ENCODE data around the gene F5.
A peak's percentile ranks its signal among the peaks of the same experiment; 100 is the strongest.

Gene F5

DNA sequence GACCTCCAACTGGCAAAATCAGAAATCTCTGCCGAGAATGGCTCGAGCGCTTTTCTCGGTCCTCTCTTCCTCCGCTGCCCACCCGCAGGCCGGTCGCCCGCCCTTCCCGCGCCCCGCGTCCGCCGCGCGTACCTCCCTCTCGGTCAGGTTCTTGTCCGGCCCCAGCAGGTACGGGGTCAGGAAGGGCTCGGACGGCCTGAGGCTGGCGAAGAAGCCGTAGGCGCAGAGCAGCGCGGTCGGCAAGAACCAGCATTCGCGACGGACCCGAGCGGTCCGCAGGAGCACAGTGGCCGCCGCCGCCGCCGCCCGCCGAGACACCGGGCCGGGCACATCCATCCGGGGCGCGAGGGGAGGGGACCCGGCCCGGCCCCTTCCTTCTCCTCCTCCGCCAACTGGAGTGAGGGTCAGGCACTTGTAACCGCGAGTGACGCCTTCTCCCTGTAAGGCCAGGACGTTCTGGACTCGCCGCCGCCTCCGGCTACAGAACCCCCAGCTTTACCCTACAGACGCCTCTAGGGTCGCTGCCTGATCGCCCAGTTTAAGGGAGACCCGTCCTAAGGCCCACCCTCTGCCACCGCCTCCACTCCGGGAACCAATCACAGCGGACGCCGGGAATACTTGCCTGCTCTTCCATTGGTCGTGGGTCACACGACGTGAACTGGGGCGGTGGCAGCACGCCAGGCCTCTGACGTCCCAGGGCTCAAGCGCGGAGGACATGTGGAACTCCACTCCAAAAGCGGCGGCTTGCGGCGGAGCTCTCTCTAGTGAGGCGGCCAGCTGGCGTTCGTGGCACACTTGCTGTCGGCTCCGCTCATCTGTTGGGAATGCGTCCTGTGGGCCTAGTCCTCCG lies 100.6 kb downstream of the F5 start, which contains the start of gene SLC19A2:
TSS of gene SLC19A2 (minus strand) at position 514 of the 850 bp plus-strand sequence. CDS start at position 336, 178 bp downstream.
- no peak for TF ChIP-seq CEBPB (IDR thresholded peaks at IDR 0.05)
- peak; percentile 27; the same call in 1 of the 2 replicates for TF ChIP-seq RAD21 (IDR thresholded peaks at IDR 0.05; ENCODE audit: low read depth)
- TF ChIP-seq TAF1 (IDR thresholded peaks at IDR 0.05; ENCODE audit: low read depth) = peak; percentile 36; the same call in 1 of the 2 replicates
- TF ChIP-seq YY1 (IDR thresholded peaks at IDR 0.05; ENCODE audit: low read depth) = peak; percentile 11; the same call in 1 of the 2 replicates
- TF ChIP-seq EGR1 (IDR thresholded peaks at IDR 0.05) = no peak
- TF ChIP-seq NFIC (IDR thresholded peaks at IDR 0.05) = peak; percentile 80
- TF ChIP-seq, protein P1, sequence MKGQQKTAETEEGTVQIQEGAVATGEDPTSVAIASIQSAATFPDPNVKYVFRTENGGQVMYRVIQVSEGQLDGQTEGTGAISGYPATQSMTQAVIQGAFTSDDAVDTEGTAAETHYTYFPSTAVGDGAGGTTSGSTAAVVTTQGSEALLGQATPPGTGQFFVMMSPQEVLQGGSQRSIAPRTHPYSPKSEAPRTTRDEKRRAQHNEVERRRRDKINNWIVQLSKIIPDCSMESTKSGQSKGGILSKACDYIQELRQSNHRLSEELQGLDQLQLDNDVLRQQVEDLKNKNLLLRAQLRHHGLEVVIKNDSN (IDR thresholded peaks at IDR 0.05) = peak; percentile 65
- TF ChIP-seq ZBTB7A (IDR thresholded peaks at IDR 0.05; ENCODE audit: low read depth) = peak; percentile 29; the same call in 1 of the 2 replicates
- TF ChIP-seq, protein P2, sequence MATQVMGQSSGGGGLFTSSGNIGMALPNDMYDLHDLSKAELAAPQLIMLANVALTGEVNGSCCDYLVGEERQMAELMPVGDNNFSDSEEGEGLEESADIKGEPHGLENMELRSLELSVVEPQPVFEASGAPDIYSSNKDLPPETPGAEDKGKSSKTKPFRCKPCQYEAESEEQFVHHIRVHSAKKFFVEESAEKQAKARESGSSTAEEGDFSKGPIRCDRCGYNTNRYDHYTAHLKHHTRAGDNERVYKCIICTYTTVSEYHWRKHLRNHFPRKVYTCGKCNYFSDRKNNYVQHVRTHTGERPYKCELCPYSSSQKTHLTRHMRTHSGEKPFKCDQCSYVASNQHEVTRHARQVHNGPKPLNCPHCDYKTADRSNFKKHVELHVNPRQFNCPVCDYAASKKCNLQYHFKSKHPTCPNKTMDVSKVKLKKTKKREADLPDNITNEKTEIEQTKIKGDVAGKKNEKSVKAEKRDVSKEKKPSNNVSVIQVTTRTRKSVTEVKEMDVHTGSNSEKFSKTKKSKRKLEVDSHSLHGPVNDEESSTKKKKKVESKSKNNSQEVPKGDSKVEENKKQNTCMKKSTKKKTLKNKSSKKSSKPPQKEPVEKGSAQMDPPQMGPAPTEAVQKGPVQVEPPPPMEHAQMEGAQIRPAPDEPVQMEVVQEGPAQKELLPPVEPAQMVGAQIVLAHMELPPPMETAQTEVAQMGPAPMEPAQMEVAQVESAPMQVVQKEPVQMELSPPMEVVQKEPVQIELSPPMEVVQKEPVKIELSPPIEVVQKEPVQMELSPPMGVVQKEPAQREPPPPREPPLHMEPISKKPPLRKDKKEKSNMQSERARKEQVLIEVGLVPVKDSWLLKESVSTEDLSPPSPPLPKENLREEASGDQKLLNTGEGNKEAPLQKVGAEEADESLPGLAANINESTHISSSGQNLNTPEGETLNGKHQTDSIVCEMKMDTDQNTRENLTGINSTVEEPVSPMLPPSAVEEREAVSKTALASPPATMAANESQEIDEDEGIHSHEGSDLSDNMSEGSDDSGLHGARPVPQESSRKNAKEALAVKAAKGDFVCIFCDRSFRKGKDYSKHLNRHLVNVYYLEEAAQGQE (IDR thresholded peaks at IDR 0.05; ENCODE audit: low read depth) = no peak
- peak; percentile 48; the same call in 1 of the 2 replicates for TF ChIP-seq EP300 (IDR thresholded peaks at IDR 0.05; ENCODE audit: borderline replicate concordance)
- TF ChIP-seq FOXM1 (IDR thresholded peaks at IDR 0.05; ENCODE audit: borderline replicate concordance, low read depth) = no peak
- peak; percentile 48; the same call in 1 of the 2 replicates for TF ChIP-seq CREB1 (IDR thresholded peaks at IDR 0.05; ENCODE audit: low read depth)
- TF ChIP-seq TCF12 (IDR thresholded peaks at IDR 0.05; ENCODE audit: low read depth) = no peak; the same call in 1 of the 2 replicates
- TF ChIP-seq TEAD4 (IDR thresholded peaks at IDR 0.05) = 0 out of 2 replicates have a peak, but pooled peaks have one; percentile 47
- TF ChIP-seq, protein P3, sequence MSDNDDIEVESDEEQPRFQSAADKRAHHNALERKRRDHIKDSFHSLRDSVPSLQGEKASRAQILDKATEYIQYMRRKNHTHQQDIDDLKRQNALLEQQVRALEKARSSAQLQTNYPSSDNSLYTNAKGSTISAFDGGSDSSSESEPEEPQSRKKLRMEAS (IDR thresholded peaks at IDR 0.05) = peak; percentile 95

DNA sequence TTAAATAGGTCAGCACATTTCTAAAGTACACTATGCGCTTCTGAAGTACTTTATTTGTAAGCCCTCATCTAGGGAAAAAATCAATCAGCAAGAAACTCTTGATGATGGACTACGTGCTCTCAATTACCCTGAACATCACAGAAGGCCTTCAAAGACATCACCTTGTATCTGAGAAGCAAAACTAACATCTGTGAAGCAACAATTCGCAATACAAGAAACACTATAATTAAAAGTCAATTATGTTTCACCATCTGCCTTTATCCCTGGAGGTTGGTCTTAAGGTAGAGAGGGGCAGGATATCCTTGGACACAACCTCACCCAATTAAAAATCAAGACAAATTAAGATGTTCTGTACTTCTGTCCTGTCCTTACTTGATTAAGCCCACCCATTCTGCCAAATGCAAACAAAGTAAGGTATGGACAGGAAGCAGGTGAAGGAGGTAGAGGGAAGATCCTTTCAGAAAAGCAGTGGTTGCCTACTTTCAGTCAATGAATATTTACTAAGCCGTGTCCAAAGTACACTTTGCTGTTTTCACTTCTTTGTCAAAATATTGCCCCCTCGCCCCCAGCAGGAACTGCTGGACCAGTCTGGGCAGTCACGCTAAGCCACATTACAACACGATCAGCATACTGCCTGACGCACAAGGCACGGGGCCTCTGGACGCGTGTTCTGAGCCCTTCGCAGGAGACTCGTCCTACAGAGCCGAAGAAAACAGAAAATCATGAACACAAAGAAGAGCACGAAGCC lies 101.4 kb downstream of the F5 start:
- TF ChIP-seq CEBPB (IDR thresholded peaks at IDR 0.05) (0 out of 2 replicates have a peak, but pooled peaks have one; percentile 11), ZBTB7A (IDR thresholded peaks at IDR 0.05; ENCODE audit: low read depth) (no peak)
- TF ChIP-seq, protein P3 (IDR thresholded peaks at IDR 0.05) = peak; percentile 85

DNA sequence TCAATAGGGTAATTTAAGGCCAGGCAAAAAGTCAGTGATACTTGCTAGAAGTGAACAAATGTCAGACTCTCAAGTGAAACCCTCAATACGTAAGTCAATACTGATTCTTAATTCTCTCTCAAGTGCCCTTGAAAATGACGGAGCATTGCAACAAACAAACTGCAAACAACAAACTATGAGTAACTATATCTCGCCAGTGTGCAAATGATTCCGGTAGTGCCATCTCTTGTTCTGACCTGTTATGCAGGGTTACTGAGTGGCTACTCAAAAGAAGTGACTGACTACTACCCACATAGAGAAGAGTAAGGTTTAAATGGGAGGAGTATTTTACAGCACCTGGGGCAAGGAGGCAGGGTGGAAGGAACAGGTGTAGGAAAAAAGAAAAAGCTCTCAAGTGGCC lies 102.2 kb downstream of the F5 start:
- no peak for TF ChIP-seq TEAD4 (IDR thresholded peaks at IDR 0.05)
- TF ChIP-seq, protein P2 (IDR thresholded peaks at IDR 0.05; ENCODE audit: low read depth) = no peak
- TF ChIP-seq YY1 (IDR thresholded peaks at IDR 0.05; ENCODE audit: low read depth) = no peak
- TF ChIP-seq CEBPB (IDR thresholded peaks at IDR 0.05) = no peak
- TF ChIP-seq ZBTB7A (IDR thresholded peaks at IDR 0.05; ENCODE audit: low read depth) = no peak
- no peak for TF ChIP-seq EP300 (IDR thresholded peaks at IDR 0.05; ENCODE audit: borderline replicate concordance)
- TF ChIP-seq CREB1 (IDR thresholded peaks at IDR 0.05; ENCODE audit: low read depth) = no peak
- no peak for TF ChIP-seq FOXM1 (IDR thresholded peaks at IDR 0.05; ENCODE audit: borderline replicate concordance, low read depth)
- TF ChIP-seq TAF1 (IDR thresholded peaks at IDR 0.05; ENCODE audit: low read depth) = no peak
- TF ChIP-seq NFIC (IDR thresholded peaks at IDR 0.05) = no peak
- no peak for TF ChIP-seq TCF12 (IDR thresholded peaks at IDR 0.05; ENCODE audit: low read depth)
- no peak for TF ChIP-seq RAD21 (IDR thresholded peaks at IDR 0.05; ENCODE audit: low read depth)
- TF ChIP-seq, protein P1 (IDR thresholded peaks at IDR 0.05) = no peak
- TF ChIP-seq EGR1 (IDR thresholded peaks at IDR 0.05) = no peak

DNA sequence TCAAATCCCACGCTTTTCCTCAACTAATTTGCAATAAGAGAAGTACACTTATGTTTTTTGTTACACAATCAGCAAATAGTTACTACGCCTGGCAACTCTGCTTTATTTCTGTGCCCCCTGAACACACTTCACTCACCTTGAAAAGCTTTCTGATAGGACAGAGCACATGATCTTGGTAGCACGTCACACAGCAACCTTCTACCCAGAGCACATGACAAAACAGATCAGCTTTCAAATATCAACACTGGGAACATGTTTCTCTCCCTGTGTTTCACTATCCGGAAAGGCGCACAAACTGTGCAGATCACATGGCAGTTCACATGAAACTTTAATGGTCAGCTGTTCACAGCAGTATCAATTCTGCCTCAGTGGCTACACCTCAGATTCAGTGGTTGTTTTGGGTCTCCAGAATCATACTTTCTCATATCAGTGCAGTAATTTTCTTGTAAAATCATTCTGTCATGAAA lies 102.7 kb downstream of the F5 start:
- TF ChIP-seq RAD21 (IDR thresholded peaks at IDR 0.05; ENCODE audit: low read depth) (no peak), ZBTB7A (IDR thresholded peaks at IDR 0.05; ENCODE audit: low read depth) (no peak), CEBPB (IDR thresholded peaks at IDR 0.05) (no peak), EP300 (IDR thresholded peaks at IDR 0.05; ENCODE audit: borderline replicate concordance) (no peak), YY1 (IDR thresholded peaks at IDR 0.05; ENCODE audit: low read depth) (no peak), TCF12 (IDR thresholded peaks at IDR 0.05; ENCODE audit: low read depth) (no peak), EGR1 (IDR thresholded peaks at IDR 0.05) (no peak), FOXM1 (IDR thresholded peaks at IDR 0.05; ENCODE audit: borderline replicate concordance, low read depth) (no peak), TAF1 (IDR thresholded peaks at IDR 0.05; ENCODE audit: low read depth) (no peak), TEAD4 (IDR thresholded peaks at IDR 0.05) (no peak), NFIC (IDR thresholded peaks at IDR 0.05) (no peak), CREB1 (IDR thresholded peaks at IDR 0.05; ENCODE audit: low read depth) (no peak)
- TF ChIP-seq, protein P2 (IDR thresholded peaks at IDR 0.05; ENCODE audit: low read depth) = no peak
- TF ChIP-seq, protein P3 (IDR thresholded peaks at IDR 0.05) = no peak
- TF ChIP-seq, protein P1 (IDR thresholded peaks at IDR 0.05) = no peak

Measured in Ishikawa (cell line).